Activated T-cell treated with anti-CD3 and anti-CD28 coated beads, Interleukin-2, amount 50 U/mL, for 1 hour (primary cell): Measurements from ENCODE around the gene DCUN1D3.
A peak's percentile ranks its signal among the peaks of the same experiment; 100 is the strongest.
"Not testable (repeated sequence)": the region's sequence is repeated elsewhere in the genome, so short reads cannot be mapped to it uniquely, and the experiment has no call there.

Experiments
- DNase-seq: peaks from one replicate; pipeline ENCODE4 v3.0.0-alpha.2; 2020

The DCUN1D3 gene, protein sequence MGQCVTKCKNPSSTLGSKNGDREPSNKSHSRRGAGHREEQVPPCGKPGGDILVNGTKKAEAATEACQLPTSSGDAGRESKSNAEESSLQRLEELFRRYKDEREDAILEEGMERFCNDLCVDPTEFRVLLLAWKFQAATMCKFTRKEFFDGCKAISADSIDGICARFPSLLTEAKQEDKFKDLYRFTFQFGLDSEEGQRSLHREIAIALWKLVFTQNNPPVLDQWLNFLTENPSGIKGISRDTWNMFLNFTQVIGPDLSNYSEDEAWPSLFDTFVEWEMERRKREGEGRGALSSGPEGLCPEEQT

DNA sequence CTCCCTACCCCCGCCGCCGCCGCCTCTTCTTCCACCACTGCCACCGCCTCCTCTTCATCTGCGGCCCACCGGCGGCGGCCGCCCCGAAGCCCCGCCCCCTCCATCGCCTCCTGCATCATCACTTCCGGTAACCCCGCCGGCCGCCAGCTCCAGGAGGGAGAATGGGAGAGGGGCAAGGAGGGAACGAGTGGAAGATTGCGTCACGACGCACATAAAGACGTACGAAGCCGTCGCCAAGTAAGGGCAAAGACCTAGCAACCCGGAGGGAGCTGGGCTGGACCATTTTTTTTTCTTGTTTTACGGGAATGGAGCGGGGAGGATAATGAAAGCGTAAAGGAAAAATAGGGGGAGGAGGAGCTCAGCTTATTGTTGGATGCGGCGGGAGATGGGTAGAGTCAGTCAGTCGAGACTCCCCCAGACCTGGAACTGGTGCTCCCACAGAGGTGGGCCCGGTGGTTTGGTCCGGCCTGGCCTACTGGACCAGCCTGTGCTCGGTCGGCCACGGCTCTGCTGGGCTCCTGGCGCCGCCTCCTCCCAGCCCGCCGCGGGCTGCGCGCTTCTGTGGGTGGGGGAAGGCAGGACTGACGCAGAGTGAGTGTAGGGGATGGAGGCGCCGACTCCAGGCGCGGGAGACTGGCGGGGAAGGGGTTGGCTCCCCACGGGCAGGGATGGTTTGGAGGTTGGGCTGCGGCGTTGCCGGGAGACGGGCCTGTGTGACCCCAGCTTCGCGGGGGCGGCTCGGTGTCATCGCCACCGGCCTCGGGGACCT, at the start of gene DCUN1D3, which contains the start of gene LYRM1:
Gene DCUN1D3, minus strand, starts transcription at position 60 of the 769 bp plus-strand sequence. CDS start 37,820 bp downstream, outside the sequence.
Gene LYRM1, plus strand, starts transcription at position 473 of the 769 bp plus-strand sequence. CDS start 14,785 bp downstream, outside the sequence.
- peak; percentile 86 for DNase-seq

GRCh38 chr16:20949660-20950059, 49.5 kb upstream of the DCUN1D3 start:
- DNase-seq: no peak

- no peak for DNase-seq
Measured at GRCh38 chr16:20948444-20948843, 48.3 kb upstream of the DCUN1D3 start.

DNA sequence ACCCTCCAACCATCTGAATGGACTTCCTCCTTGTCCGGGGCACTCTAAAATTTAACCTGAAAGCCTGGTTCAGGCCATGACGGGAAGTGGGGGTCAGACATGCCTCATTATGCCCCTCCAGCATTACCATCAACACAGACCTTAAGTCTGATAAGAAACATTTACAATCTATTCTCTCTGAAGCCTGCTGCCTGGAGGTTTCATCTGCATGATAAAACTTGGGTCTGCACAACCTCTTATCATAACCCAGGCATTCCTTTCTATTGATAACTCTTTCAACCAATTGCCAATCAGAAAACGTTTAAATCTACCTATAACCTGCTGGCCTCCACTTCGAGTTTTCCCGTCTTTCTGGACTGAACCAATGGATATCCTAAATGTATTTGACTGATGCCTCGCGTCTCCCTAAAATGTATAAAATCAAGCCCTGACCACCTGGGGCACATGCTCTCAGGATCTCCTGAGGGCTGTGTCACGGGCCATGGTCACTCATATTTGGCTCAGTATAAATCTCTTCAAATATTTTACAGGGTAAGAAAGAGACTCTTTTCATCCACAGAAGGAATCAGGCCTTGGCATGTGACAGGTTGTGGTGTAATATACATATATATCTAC, 46.0 kb upstream of the DCUN1D3 start:
- DNase-seq: no peak

DNA sequence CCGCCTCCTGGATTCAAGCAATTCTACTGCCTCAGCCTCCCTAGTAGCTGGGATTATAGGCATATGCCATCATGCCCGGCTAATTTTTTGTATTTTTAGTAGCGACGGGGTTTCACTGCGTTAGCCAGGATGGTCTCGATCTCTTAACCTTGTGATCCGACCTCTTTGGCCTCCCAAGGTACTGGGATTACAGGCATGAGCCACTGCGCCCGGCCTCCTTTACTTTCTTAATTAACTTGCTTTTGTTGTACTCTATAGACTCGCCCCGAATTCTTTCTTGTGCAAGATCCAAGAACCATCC, 45.4 kb upstream of the DCUN1D3 start:
- DNase-seq: not testable (repeated sequence)

DNA sequence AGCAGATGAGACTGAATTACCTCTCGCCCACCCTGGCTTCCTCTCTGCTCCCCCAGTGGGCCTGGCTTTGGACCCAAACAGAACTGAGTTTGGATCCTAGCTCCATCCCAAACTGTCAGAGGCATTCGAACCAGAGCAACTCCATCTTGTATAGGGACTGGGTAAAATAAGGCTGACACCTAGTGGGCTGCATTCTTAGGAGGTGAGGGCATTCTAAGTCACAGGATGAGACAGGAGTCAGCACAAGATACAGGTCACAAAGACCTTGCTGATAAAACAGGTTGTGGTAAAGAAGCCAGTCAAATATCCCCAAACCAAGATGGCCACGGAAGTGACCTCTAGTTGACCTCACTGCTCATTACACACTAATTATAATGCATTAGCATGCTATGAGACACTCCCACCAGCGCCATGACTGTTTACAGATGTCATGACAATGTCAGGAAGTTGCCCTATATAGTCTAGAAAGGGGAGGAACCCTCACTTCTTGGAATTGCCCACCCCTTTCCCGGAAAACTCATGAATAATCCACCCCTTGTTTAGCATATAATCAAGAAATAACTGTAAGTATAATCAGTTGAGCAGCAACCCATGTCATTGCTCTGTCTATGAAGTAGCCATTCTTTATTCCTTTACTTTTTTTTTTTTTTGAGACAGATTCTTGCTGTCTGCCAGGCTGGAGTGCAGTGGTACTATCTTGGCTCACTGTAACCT, 44.9 kb upstream of the DCUN1D3 start:
- DNase-seq: no peak

- DNase-seq: no peak
Measured at GRCh38 chr16:20942256-20942655, 42.1 kb upstream of the DCUN1D3 start.

- no peak for DNase-seq
Measured at GRCh38 chr16:20941636-20941926, 41.4 kb upstream of the DCUN1D3 start.

DNA sequence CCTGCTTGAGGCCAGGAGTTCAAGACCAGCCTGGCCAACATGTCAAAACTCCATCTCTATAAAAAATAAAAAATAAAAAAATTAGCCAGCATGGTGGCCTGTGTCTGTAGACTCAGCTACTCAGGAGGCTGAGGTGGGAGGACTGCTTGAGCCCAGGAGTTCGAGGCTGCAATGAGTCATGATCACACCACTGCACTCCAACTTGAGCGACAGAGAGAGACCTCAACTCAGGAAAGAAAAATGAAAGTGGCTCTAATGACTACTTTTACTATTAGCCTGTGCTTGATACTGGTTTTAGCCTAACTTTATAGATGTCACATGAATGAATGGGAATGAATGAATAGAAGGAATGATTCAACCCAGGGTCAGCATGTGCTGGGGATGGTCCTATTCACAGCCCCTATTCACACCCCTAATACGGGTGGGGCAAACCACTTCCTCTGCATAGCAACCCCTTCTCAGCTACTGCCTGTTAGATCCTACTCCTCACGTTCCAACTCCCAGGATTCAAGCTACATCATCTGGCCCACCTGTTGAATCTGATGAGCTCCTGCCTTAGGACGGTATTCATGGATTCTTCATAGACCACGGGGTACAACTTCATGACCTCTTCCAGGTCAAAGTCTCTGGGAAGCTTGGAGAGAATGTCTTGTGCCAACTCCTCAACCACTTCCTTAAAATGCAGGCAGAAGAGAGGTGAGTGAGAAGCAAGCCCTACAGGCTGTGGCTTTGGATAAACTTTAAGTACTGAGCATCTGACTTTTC, 40.9 kb upstream of the DCUN1D3 start:
- no peak for DNase-seq

DNA sequence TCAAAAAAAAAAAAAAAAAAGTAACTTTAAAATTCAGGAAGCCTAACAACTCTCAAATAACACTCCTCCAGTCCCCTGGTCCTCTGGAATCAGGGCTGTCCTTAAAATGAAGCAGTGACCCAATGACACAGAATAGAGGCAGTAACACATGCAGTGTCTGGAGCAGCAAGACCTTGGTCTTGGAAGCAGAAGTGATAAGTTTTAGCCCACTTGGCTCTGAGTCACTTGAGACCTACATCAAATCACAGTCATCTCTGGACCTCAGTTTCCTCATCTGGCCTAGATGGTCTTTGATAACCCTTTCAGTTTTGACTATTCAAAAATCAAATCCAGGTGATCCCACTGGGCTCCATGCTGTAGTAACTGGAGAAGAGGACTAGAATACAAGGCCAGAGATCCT, 39.5 kb upstream of the DCUN1D3 start:
- DNase-seq: no peak

GRCh38 chr16:20938426-20938825, 38.3 kb upstream of the DCUN1D3 start:
- no peak for DNase-seq

DNA sequence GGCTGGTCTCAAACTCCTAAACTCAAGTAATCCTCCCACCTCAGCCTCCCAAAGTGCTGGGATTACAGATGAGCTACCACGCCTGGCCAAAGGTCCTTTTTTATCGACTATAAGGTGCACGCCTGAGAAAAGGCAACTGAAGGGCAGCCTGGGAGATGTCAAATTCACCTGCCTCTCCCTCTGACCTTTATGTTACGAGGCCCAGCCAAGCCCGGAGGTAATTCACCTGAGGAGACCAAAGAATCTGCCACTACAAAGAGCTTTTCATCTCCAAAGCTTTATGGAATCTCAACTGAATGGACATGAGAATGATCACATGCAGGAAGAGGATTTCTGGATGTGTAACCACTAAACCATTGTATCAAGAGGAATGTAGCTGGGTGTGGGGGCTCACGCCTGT, 37.6 kb upstream of the DCUN1D3 start:
- DNase-seq: no peak

DNA sequence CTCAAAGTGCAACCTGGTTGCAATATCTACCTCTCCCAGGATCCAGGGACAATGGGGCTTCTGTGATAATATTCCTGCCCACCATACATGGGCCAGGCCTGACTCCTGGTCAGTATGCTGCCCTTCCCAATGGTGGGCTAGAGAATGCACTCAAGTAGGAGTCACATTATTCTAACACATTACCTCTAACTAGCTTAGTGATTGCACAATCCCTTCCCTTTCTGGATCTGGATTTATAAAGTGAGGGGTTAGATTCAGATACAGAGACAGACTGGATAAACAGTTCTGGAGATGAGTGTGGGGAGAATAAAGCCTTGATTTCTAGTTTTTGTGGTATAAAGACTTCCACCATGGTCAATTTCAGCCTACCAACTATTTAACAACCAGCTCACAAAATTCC, 33.4 kb upstream of the DCUN1D3 start:
- DNase-seq: no peak

DNA sequence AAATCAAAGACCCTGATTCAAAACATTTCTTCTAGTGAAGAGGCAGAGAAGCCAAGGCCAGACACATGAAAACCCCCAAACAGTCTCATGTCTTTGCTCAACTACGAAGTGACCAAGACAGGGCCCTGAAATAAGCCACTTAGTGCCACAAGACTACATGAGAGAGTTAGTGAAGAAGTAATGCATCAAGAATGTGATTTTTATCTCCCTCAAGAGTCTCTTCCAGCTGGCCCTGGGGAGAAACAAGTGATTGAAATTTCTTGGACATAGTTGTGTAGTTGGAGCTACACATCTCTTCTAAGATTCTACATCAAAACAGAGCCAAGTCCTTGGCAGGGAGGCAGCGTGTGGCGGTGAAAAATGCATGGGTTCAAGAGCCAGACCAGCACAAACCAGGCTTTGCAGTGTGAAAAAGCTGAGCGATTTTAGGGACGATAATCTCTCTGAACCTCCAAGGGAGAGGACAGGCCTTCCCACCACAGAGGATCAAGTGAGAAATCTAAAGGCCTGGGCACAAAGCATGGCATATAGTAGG, 31.0 kb upstream of the DCUN1D3 start:
- no peak for DNase-seq

- DNase-seq: no peak
Measured at GRCh38 chr16:20930365-20930690, 30.2 kb upstream of the DCUN1D3 start.

DNA sequence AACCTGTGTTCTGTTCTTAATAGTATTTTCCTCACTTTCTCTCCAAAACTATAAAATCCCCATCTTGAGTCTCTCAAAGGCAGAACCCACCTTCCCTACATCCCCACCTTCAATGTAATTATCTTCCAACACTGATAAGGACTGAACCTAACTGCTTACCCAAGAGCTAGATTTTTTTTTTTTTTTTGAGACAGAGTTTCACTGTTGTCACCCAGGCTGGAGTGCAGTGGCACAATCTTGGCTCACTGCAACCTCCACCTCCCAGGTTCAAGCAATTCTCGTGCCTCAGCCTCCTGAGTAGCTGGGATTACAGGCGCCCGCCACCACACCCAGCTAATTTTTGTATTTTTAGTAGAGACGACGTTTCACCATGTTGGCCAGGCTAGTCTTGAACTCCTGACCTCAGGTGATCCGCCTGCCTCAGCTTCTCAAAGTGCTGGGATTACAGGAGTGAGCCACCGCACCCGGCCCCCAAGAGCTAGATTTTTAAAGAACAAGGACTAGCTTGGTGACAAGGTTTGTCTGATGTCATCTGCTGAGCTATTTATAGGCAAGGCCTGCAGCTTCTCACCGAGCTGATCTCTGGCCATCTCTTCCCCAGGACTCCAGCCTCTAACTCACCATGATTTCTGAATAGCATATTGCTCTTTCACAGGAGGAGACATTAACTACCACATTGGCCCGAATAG, 29.7 kb upstream of the DCUN1D3 start:
- not testable (repeated sequence) for DNase-seq

GRCh38 chr16:20928774-20929411, 28.7 kb upstream of the DCUN1D3 start:
- DNase-seq: no peak

- no peak for DNase-seq
Measured at GRCh38 chr16:20925751-20926150, 25.6 kb upstream of the DCUN1D3 start.

GRCh38 chr16:20923876-20924275, 23.7 kb upstream of the DCUN1D3 start:
- no peak for DNase-seq

DNA sequence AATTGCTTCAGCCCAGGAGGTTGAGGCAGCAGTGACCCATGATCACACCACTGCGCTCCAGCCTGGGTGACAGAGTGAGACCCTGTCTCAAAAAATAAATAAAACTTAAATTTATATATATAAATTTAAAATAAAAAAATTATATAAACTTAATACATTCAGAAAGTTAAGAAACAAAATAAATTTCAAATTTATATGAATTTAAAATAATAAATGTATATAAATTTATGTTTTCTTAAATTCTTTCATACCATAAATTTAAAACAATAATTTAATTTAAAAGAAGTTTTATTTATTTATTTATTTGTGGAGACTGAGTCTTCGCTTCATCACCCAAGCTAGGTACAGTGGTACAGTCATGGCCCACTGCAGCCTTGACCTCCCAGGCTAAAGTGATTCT, 20.6 kb upstream of the DCUN1D3 start:
- no peak for DNase-seq

DNA sequence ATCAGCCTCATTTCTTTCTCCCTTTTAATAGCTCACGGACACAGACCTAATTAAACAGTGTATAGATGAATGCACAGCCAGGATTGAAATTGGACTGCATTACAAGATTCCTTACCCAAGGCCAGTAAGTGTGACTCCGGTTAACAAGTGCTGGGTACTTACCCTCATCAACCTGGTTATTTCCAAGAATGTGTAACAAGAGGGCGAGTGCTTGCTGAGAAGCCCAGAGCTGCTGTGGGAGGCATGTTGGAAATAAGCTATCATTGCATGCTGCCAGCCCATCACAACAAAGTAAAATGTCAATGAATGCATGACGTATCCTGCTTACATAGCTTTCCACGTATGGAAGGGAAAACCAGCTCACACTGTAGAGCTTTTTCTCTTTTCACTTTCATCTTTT, 19.9 kb upstream of the DCUN1D3 start:
- no peak for DNase-seq
